Osteoblast (primary cell): Measurements from ENCODE around the gene FAM120AOS. TPM values are rescaled to one million over a fixed set of nuclear protein-coding genes. Genes with fewer than 3 reads are reported as not detected.

Experiments
- DNase-seq: peaks from one replicate; pipeline ENCODE4 v3.0.0; 2011; ENCODE audit warnings: low spot score, mixed read lengths; ENCODE audit not compliant: insufficient read length; ENCODE audit errors: missing footprints
- H2AFZ ChIP-seq: 2 replicates; pipeline ENCODE4 v1.6.0; 2011; ENCODE audit warnings: mild to moderate bottlenecking, low read length
- H3K27ac ChIP-seq: 2 replicates; pipeline ENCODE4 v1.5.1; 2011; ENCODE audit warnings: mild to moderate bottlenecking, low read depth, low read length, moderate library complexity
- H3K27me3 ChIP-seq: 2 replicates; pipeline ENCODE4 v1.6.0; 2012; ENCODE audit warnings: mild to moderate bottlenecking, control low read depth, inconsistent platforms, low read length, moderate library complexity; ENCODE audit not compliant: insufficient read depth
- H3K36me3 ChIP-seq: 2 replicates; pipeline ENCODE4 v1.5.1; 2011; ENCODE audit warnings: mild to moderate bottlenecking, low read length, control low read depth, moderate library complexity; ENCODE audit not compliant: insufficient read depth
- H3K4me1 ChIP-seq: 2 replicates; pipeline ENCODE4 v1.5.1; 2011; ENCODE audit warnings: mild to moderate bottlenecking, low read length, control low read depth, moderate library complexity; ENCODE audit not compliant: insufficient read depth
- H3K4me2 ChIP-seq: 2 replicates; pipeline ENCODE4 v1.6.0; 2011; ENCODE audit warnings: mild to moderate bottlenecking, low read length; ENCODE audit not compliant: insufficient read depth
- H3K4me3 ChIP-seq: fragments of 200-600 bp; sonication (generic); 3 replicates; pipeline ENCODE4 v1.5.1; 2012; ENCODE audit warnings: mild to moderate bottlenecking, low read length, inconsistent platforms; ENCODE audit not compliant: insufficient read depth
- H3K79me2 ChIP-seq: 2 replicates; pipeline ENCODE4 v1.6.0; 2012; ENCODE audit warnings: mild to moderate bottlenecking, low read length, control low read depth, inconsistent platforms; ENCODE audit not compliant: insufficient read depth
- H3K9me3 ChIP-seq: 2 replicates; pipeline ENCODE4 v1.5.1; 2011; ENCODE audit warnings: low read depth, low read length, control low read depth
- H4K20me1 ChIP-seq: 2 replicates; pipeline ENCODE4 v1.6.0; 2012; ENCODE audit warnings: mild to moderate bottlenecking, low read length, control low read depth; ENCODE audit not compliant: insufficient read depth
- small RNA-seq: library from RNA; depleted of rRNA; stranded (forward); fragments of <200 nt; gene quantifications from one replicate; pipeline ENCODE3, GENCODE V24; 2012
- total RNA-seq: library from RNA; depleted of rRNA; stranded (reverse); fragments of >200 nt; gene quantifications from 2 replicates; pipeline ENCODE4 v1.2.3, GENCODE V29; 2012
- TF ChIP-seq, protein P1 (sequence below): IDR thresholded peaks from 2 replicates; pipeline ENCODE4 v1.5.1; 2011; ENCODE audit warnings: mild to moderate bottlenecking, low read depth, low read length, moderate library complexity; ENCODE audit errors: extremely low read depth

The FAM120AOS gene
- total RNA-seq, 1 donor, result 43.4 TPM

GRCh38 chr9:93397661-93398373 is 55.6 kb downstream of the FAM120AOS start:
- DNase-seq, result no peak
- no peaks in the 10 kb centered on the region for H3K36me3 ChIP-seq
- H3K4me3 ChIP-seq, result no peak overlapping the region
- H3K27me3 ChIP-seq, result no peaks in the 10 kb centered on the region
- TF ChIP-seq, protein P1, sequence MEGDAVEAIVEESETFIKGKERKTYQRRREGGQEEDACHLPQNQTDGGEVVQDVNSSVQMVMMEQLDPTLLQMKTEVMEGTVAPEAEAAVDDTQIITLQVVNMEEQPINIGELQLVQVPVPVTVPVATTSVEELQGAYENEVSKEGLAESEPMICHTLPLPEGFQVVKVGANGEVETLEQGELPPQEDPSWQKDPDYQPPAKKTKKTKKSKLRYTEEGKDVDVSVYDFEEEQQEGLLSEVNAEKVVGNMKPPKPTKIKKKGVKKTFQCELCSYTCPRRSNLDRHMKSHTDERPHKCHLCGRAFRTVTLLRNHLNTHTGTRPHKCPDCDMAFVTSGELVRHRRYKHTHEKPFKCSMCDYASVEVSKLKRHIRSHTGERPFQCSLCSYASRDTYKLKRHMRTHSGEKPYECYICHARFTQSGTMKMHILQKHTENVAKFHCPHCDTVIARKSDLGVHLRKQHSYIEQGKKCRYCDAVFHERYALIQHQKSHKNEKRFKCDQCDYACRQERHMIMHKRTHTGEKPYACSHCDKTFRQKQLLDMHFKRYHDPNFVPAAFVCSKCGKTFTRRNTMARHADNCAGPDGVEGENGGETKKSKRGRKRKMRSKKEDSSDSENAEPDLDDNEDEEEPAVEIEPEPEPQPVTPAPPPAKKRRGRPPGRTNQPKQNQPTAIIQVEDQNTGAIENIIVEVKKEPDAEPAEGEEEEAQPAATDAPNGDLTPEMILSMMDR, result no peak
- H3K27ac ChIP-seq, result no peak overlapping the region
- no peak overlapping the region for H3K4me2 ChIP-seq
- no peaks in the 10 kb centered on the region for H3K9me3 ChIP-seq
- H3K79me2 ChIP-seq, result no peaks in the 10 kb centered on the region
- H2AFZ ChIP-seq, result no peak overlapping the region
- H4K20me1 ChIP-seq, result no peaks in the 10 kb centered on the region
- H3K4me1 ChIP-seq, result no peaks in the 10 kb centered on the region

Small RNAs within 50 kb of the gene (small RNA-seq; reads per million reads assigned to genes)
- gene RF00019, result not detected

Other genes with a start within 250 kb of the FAM120AOS start
- 129 and 136 TPM in 2 replicates for gene FAM120A, start 1.9 kb downstream of the FAM120AOS start, total RNA-seq
- 14.8 and 15.0 TPM in 2 replicates for gene PHF2, start 123.0 kb upstream of the FAM120AOS start, total RNA-seq